ENCODE measurements around the gene HIPK3.

Gene HIPK3

GRCh38 chr11:33390944-33391892 is 134.0 kb downstream of the HIPK3 start:
- in situ Hi-C loops (cut with MboI; ENCODE audit: low sequenced_read_pairs, unreplicated experiment) = no loop called here
- no peak for TF ChIP-seq CTCF (IDR thresholded peaks at IDR 0.05; ENCODE audit: borderline replicate concordance, control extremely low read depth, extremely low read depth, insufficient read depth, missing control alignments)
- DNase-seq (ENCODE audit: low spot score) = no peak

- no peak for TF ChIP-seq CTCF (IDR thresholded peaks at IDR 0.05; ENCODE audit: borderline replicate concordance, control extremely low read depth, extremely low read depth, insufficient read depth, missing control alignments)
- in situ Hi-C loops (cut with MboI; ENCODE audit: low sequenced_read_pairs, unreplicated experiment) = no loop called here
- DNase-seq (ENCODE audit: low spot score) = no peak
Observed at GRCh38 chr11:33391893-33392251, 134.7 kb downstream of the HIPK3 start.

- TF ChIP-seq CTCF (IDR thresholded peaks at IDR 0.05; ENCODE audit: borderline replicate concordance, control extremely low read depth, extremely low read depth, insufficient read depth, missing control alignments) = no peak
- DNase-seq (ENCODE audit: low spot score) = no peak
- in situ Hi-C loops (cut with MboI; ENCODE audit: low sequenced_read_pairs, unreplicated experiment) = no loop called here
Observed at GRCh38 chr11:33394431-33395109, 137.4 kb downstream of the HIPK3 start.

DNA sequence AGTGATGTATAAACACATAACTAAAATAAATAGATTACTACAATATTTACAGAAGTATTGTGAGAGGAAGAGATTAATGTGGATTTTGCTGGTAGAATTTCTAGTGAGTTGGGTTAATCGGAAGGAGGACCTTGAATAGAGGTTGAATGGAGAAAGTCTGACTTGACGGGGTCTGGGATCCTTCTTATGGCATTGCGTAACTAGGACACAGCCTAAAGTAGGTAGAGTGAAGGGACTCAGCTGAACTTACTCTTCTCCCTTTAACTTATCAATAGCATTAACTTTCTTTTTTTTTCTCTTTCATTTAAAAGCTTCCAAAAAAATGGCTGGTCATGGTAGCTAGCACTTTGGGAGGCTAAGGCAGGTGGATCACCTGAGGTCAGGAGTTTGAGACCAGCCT is 139.2 kb downstream of the HIPK3 start:
- no peak for TF ChIP-seq CTCF (IDR thresholded peaks at IDR 0.05; ENCODE audit: borderline replicate concordance, control extremely low read depth, extremely low read depth, insufficient read depth, missing control alignments)
- in situ Hi-C loops (cut with MboI; ENCODE audit: low sequenced_read_pairs, unreplicated experiment) = no loop called here
- no peak for DNase-seq (ENCODE audit: low spot score)

DNA sequence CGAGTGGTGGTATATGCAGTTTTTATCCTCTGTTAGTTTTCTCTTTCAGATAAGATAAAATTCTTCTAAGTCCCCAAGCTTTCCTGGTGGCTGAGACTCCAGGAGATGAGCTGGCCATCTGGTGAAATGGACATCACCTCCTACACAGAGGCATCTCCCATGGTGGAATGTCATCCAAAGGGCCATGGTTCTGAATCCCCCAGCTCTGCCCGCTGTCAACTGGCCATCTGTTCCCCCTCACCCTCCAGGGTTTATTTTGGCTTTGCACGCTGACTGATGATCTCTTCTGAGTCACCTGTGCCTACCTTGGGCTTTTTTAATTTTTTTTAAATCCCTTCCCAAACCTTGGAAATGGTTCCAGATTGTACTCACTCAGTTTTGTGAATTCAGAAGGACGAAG is 142.2 kb downstream of the HIPK3 start:
- TF ChIP-seq CTCF (IDR thresholded peaks at IDR 0.05; ENCODE audit: borderline replicate concordance, control extremely low read depth, extremely low read depth, insufficient read depth, missing control alignments) = no peak
- DNase-seq (ENCODE audit: low spot score) = no peak
- in situ Hi-C loops (cut with MboI; ENCODE audit: low sequenced_read_pairs, unreplicated experiment) = no loop called here

GRCh38 chr11:33402066-33402465 is 144.9 kb downstream of the HIPK3 start:
- in situ Hi-C loops (cut with MboI; ENCODE audit: low sequenced_read_pairs, unreplicated experiment) = no loop called here
- TF ChIP-seq CTCF (IDR thresholded peaks at IDR 0.05; ENCODE audit: borderline replicate concordance, control extremely low read depth, extremely low read depth, insufficient read depth, missing control alignments) = no peak
- no peak for DNase-seq (ENCODE audit: low spot score)

Measured in GM13976 (cell line).